Transverse colon (tissue), 4 donors: ENCODE measurements around the gene IAPP. TPM values are rescaled to one million over a fixed set of nuclear protein-coding genes. Genes with fewer than 3 reads are reported as not detected.

Experiments used
- DNase-seq: peaks from one replicate; pipeline ENCODE4 v3.0.0-alpha.2; 2019
- H3K27ac ChIP-seq, 4 donors: fragments of 200-600 bp; sonication (generic); 2 replicates each; pipeline ENCODE4 v1.5.1; 2016 to 2018; ENCODE audit warnings: inconsistent platforms in 4 of 4
- H3K27me3 ChIP-seq: fragments of 200-600 bp; sonication (generic); 2 replicates; pipeline ENCODE4 v1.5.1; 2017; ENCODE audit warnings: inconsistent platforms
- H3K36me3 ChIP-seq, 4 donors: fragments of 200-600 bp; sonication (generic); 2 replicates each; pipeline ENCODE4 v1.5.1; 2017 to 2019; ENCODE audit warnings: inconsistent platforms in 4 of 4
- H3K4me1 ChIP-seq, 4 donors: fragments of 200-600 bp; sonication (generic); 2 replicates each; pipeline ENCODE4 v1.5.1; 2017 to 2020; ENCODE audit warnings: inconsistent platforms in 4 of 4
- H3K4me3 ChIP-seq, 4 donors: fragments of 200-600 bp; sonication (generic); 1 replicate in 1 of 4; 2 replicates in 3 of 4; pipeline versions ENCODE4 v1.5.1 to v1.6.1; 2017 to 2019; ENCODE audit warnings: inconsistent platforms in 4 of 4
- H3K9me3 ChIP-seq, 2 donors: fragments of 200-600 bp; sonication (generic); 2 replicates each; pipeline ENCODE4 v1.5.1; 2017 to 2019; ENCODE audit warnings: inconsistent platforms in 2 of 2
- CTCF ChIP-seq, 5 experiments: fragments of 200-600 bp in 3 of 5; fragments of 450-650 bp in 2 of 5; sonication (generic) in 3 of 5; IDR thresholded peaks; 1 replicate in 2 of 5; 2 replicates in 3 of 5; pipeline ENCODE4 v1.5.1; 2016 to 2017; ENCODE audit warnings: antibody characterized with exemption in 5 of 5, inconsistent platforms in 3 of 5, mild to moderate bottlenecking in 2 of 5, moderate library complexity in 1 of 5
- EP300 ChIP-seq: sonication (generic); formaldehyde crosslinking; IDR thresholded peaks from one replicate; pipeline ENCODE4 v1.6.1; 2017; ENCODE audit warnings: antibody characterized with exemption, low read depth
- POLR2A ChIP-seq: fragments of 450-650 bp; IDR thresholded peaks from one replicate; pipeline ENCODE4 v1.6.1; 2016; ENCODE audit warnings: antibody characterized with exemption, mild to moderate bottlenecking, moderate library complexity
- POLR2AphosphoS5 ChIP-seq, 3 donors: sonication (generic); formaldehyde crosslinking; IDR thresholded peaks; one replicate each; pipeline ENCODE4 v1.6.1; 2016; ENCODE audit warnings: antibody characterized with exemption in 3 of 3
- WGBS, 2 donors: methylation state at CpG; one replicate each; pipeline ENCODE4 v1.1.5; 2018; ENCODE audit warnings: low coverage in 1 of 2; 5-methylcytosine and 5-hydroxymethylcytosine counted together
- in situ Hi-C, 4 donors: fragments of 200-750 bp; cut with MboI; loops; one replicate each; pipeline versions ENCODE4 v1.15.0 to v1.15.1; 2017; ENCODE audit warnings: low sequenced_read_pairs in 3 of 4, low pct_ligation_motif_present in 1 of 4, low pct_unique_long_range_greater_than_20kb in 1 of 4
- intact Hi-C: fragments of 100-400 bp; cut with DNase I; formaldehyde crosslinking; loops from one replicate; pipeline ENCODE4 v1.15.1; 2023; ENCODE audit warnings: low total_unique reads
- total RNA-seq, 4 donors: library from RNA; depleted of rRNA; stranded (reverse); fragments of >200 nt; gene quantifications; one replicate each; pipeline ENCODE4 v1.1.0, GENCODE V29; 2016

IAPP gene
- total RNA-seq, 4 donors from 2014 or later: not detected

- DNase-seq: no peak
- Histone ChIP-seq H3K9me3 (no peaks in the 10 kb centered on the region), H3K4me1 (no peaks in the 10 kb centered on the region), H3K36me3 (no peaks in the 10 kb centered on the region), H3K27ac (no peak overlapping the region), H3K4me3 (no peak overlapping the region), H3K27me3 (no peaks in the 10 kb centered on the region)
- WGBS, 2 donors: 85% methylated on average over 6 of the region's 6 CpGs
- in situ Hi-C loops (no loop called here), intact Hi-C loops (no loop called here)
- TF ChIP-seq CTCF (IDR thresholded peaks at IDR 0.05) (no peak), EP300 (no peak), POLR2A (no peak), POLR2AphosphoS5 (IDR thresholded peaks at IDR 0.05) (no peak)
Observed at GRCh38 chr12:21337959-21338744, 34.5 kb upstream of the IAPP start.

GRCh38 chr12:21339921-21340320 is 32.8 kb upstream of the IAPP start:
- Histone ChIP-seq H3K9me3 (no peaks in the 10 kb centered on the region), H3K27me3 (no peaks in the 10 kb centered on the region), H3K36me3 (no peaks in the 10 kb centered on the region), H3K27ac (no peak overlapping the region), H3K4me1 (no peaks in the 10 kb centered on the region), H3K4me3 (no peak overlapping the region)
- DNase-seq: no peak
- intact Hi-C loops: no loop called here
- WGBS, 2 donors: 70 to 71% methylated on average over 1 of the region's 1 CpG
- in situ Hi-C loops: no loop called here
- TF ChIP-seq CTCF (IDR thresholded peaks at IDR 0.05) (no peak), EP300 (no peak), POLR2AphosphoS5 (IDR thresholded peaks at IDR 0.05) (no peak), POLR2A (no peak)

- 56 to 75% methylated on average over 6 of the region's 6 CpGs for WGBS, 2 donors
- in situ Hi-C loops (no loop called here), intact Hi-C loops (no loop called here)
- H3K9me3 ChIP-seq: no peaks in the 10 kb centered on the region
- no peaks in the 10 kb centered on the region for H3K27me3 ChIP-seq
- no peak overlapping the region for H3K27ac ChIP-seq
- H3K4me3 ChIP-seq: no peak overlapping the region
- H3K4me1 ChIP-seq: no peaks in the 10 kb centered on the region
- no peak for DNase-seq
- no peak for TF ChIP-seq CTCF (IDR thresholded peaks at IDR 0.05)
- no peak for TF ChIP-seq POLR2A
- no peak for TF ChIP-seq EP300
- H3K36me3 ChIP-seq: no peaks in the 10 kb centered on the region
Observed at GRCh38 chr12:21340403-21340802, 32.3 kb upstream of the IAPP start.

- WGBS, 2 donors: 72 to 74% methylated on average over 4 of the region's 4 CpGs
- intact Hi-C loops (no loop called here), in situ Hi-C loops (no loop called here)
- no peak for DNase-seq
- Histone ChIP-seq H3K36me3 (no peaks in the 10 kb centered on the region), H3K9me3 (no peaks in the 10 kb centered on the region), H3K27me3 (no peaks in the 10 kb centered on the region), H3K4me1 (no peaks in the 10 kb centered on the region), H3K4me3 (no peak overlapping the region), H3K27ac (no peak overlapping the region)
- TF ChIP-seq EP300 (no peak), POLR2AphosphoS5 (IDR thresholded peaks at IDR 0.05) (no peak), POLR2A (no peak), CTCF (IDR thresholded peaks at IDR 0.05) (no peak)
Observed at GRCh38 chr12:21341769-21342168, 30.9 kb upstream of the IAPP start.
